GM21423 (cell line): ENCODE results near the gene COG4.
"Not testable (repeated sequence)": the region's sequence is repeated elsewhere in the genome, so short reads cannot be mapped to it uniquely, and the experiment has no call there.

ENCODE experiments used
- ATAC-seq: cut with Tn5 transposase; IDR thresholded peaks from one replicate; pipeline ENCODE4 v1.9.1; 2021; ENCODE audit warnings: mild to moderate bottlenecking, moderate library complexity; ENCODE audit not compliant: unreplicated experiment

The COG4 gene

DNA sequence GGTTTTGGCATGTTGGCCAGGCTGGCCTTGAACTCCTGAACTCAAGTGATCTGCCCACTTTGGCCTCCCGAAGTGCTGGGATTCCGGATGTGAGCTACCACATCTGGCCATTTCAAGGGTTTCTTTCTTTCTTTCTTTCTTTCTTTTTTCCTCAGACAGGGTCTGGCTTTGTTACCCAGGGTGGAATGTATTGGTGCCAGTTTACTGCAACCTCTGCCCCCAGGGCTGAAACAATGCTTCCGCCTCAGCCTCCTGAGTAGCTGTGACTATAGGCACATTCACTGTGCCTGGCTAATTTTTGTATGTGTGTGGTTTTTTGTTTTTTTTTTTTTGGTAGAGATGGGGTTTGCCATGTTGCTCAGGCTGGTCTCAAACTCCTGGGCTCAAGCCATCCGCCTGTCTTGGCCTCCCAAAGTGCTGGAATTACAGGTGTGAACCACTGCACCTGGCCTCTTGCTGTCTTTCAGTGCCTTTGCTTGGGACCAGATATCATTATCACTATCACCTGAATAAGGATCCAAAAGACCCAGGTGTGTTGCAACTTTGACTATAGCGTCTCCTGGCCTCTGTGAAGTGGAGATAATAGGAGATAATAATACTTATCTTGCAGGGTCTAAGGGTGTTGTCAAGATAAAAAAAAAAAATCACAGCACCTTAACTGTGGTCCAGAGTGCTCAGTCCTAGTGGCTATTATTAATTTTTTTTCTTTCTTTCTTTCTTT, 65.7 kb downstream of the COG4 start:
- ATAC-seq, result no peak

DNA sequence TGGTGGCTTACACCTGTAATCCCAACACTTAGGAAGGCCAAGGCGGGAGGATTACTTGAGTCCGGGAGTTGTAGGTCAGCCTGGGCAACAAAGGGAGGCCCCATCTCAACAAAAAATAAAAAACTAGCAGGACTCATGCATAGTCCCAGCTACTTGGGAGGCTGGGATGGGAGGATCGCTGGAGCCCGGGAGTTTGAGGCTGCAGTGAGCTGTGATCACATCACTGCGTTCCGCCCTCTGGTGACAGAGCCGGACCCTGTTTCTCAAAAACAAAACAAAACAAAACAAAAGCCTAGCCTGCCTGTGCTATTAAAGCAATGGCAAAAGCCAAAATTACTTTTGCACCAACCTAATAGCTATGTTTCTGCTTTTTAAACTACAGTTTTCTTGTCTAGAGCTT, 67.4 kb downstream of the COG4 start:
- ATAC-seq, result no peak

DNA sequence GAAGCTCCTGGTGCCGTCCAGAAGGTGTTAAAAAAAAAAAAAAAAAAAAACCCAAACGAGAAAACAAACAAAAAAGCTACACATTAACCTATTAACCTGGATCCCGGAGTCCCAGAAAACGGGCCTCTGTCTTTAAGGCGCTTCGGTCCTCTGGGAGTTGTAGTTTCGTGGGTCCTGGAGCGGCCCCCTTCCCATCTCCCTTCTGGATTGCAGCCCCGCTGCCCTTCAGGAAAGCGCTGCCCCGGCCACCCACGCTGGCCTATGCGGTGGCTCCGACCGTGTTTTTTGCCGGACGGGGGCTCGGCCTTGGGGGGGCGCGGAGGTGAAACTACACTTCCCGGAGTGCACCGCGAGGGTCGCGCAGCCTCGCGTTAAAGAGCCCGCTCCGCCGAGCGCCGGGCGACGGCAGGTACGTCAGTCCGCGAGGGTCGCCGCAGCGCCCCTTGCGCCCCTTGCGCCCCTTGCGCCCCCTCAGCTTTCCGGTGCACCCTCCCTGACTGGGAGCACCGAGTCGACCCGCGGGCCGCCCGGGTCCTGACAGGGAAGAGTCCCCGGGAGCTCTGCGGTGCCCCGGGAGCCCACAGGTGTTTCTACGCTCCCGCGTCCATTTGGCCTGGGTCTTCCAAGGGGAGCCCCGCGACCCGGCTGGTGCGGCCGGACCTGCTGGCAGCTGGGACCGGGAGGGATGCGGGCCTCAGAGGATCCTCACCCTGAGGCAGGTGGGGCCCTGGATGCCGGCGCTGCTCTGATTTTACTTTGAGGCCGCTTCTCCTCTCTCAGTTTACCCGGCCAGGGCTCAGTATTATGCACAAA, 68.9 kb downstream of the COG4 start, which contains the start of gene FCSK:
Gene FCSK (plus strand): TSS at position 374 of the 813 bp plus-strand sequence. CDS start 8,596 bp downstream, outside the sequence.
- peak; percentile 86 for ATAC-seq

- ATAC-seq, result no peak
Measured at GRCh38 chr16:70453892-70454221, 69.5 kb downstream of the COG4 start.

DNA sequence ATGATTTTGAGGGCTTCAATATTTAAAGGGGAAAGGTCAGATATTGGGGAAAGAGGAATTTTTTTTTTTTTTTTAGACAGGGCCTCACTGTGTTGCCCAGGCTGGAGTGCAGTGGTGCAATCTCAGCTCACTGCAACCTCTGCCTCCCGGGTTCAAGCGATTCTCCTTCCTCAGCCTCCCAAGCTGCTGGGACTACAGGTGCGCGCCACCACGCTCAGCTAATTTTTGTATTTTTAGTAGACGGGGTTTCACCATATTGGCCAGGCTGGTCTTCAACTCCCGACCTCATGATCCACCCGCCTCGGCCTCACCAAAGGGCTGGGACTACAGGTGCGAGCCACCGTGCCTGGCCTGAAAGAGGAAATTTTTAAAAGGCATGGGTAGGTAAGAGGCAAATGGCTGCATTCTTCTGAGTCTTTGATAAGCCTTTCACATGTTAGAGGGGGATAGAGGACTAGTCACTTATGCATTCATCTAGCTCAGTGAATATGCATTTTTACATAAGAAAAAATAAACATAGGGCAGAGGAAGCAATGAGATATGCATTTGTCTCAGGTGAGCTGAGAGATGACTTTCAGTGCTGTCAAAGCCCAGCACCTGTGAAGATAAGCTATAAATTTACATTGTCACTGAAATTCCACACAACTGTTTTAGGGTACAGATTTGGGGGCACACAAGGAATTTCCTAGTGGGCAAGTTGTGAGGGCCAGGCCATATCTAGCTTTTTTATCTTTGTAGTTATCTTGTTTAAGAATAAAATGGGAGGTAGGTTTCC, 70.0 kb downstream of the COG4 start:
- no peak for ATAC-seq

DNA sequence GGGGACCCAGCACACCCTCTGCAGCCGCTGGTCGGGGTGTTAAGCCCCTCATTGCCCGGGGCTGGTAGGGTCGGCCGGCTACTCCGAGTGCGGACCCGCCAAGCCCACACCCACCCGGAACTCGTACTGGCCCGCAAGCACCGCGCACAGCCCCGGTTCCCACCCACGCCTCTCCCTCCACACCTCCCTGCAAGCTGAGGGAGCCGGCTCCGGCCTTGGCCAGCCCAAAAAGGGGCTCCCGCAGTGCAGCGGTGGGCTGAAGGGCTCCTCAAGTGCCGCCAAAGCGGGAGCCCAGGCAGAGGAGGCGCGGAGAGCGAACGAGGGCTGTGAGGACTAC, 72.4 kb downstream of the COG4 start:
- ATAC-seq, result not testable (repeated sequence)

- not testable (repeated sequence) for ATAC-seq
Measured at GRCh38 chr16:70450142-70451003, 73.0 kb downstream of the COG4 start.

DNA sequence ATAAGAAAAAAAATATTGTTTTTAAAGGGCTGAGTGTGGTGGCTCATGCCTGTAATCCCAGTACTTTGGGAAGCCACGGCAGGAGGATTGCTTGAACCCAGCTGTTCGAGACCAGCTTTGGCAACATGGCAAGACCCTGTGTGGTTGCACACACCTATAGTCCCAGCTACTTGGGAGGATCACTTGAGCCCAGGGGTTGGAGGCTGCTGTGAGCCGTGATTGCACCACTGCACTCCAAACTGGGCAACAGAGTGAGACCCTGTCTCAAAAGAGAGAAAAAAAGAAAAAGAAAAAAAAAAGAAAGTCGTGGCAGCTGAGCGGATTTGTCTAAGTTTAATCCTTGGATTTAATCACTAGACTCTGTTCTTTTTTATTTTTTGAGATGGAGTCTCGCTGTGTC, 75.3 kb downstream of the COG4 start:
- no peak for ATAC-seq

DNA sequence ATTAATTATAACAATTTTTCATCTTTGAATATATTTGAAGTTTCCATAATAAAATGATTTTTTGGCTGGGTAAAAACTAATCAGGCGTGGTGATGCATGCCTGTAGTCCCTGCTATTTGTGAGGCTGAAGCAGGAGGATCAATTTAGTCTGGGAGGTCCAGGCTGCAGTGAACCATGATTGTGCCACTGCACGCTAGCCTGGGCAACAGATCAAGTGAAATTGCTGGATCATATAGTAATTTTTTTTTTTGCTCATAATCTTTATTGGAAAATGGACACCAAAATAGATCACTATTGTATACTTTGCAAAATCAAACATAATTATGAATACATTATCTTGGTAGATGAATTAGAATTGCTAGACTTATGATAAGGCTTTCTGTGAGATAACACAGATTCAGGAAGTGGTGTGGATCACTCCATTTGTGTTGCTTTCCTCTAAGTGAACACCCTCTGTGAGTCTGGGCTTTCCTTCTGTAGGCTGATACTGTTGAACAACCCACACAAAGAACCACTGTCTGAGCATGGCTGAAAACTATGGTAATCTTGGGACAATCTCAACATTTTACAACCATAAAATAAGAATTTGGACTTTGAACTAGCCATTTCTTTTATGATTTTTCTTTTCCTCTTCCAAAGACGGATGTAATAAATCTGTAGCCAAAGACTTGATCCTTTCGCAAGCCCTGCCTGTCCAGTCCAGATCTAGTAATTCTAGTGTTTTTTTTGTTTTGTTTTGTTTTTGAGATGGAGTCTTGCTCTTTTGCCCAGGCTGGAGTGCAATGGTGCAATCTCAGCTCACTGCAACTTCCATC, 78.9 kb downstream of the COG4 start:
- no peak for ATAC-seq

DNA sequence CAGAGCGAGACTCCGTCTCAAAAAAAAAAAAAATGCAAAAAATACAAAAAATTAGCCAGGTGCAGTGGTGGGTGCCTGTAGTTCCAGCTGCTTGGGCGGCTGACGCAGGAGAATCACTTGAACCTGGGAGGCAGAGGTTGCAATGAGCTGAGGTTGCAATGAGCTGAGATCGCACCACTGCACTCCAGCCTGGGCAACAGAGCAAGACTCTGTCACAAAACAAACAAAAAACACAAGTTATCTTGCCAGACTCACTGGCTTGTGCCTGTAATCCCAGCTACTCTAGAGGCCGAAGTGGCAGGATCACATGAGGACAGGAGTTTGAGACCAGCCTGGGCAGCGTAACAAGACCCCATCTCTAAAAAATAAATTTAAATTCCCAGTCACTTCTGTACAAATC, 81.0 kb downstream of the COG4 start:
- ATAC-seq, result no peak

- no peak for ATAC-seq
Measured at GRCh38 chr16:70441406-70441990, 81.9 kb downstream of the COG4 start.

DNA sequence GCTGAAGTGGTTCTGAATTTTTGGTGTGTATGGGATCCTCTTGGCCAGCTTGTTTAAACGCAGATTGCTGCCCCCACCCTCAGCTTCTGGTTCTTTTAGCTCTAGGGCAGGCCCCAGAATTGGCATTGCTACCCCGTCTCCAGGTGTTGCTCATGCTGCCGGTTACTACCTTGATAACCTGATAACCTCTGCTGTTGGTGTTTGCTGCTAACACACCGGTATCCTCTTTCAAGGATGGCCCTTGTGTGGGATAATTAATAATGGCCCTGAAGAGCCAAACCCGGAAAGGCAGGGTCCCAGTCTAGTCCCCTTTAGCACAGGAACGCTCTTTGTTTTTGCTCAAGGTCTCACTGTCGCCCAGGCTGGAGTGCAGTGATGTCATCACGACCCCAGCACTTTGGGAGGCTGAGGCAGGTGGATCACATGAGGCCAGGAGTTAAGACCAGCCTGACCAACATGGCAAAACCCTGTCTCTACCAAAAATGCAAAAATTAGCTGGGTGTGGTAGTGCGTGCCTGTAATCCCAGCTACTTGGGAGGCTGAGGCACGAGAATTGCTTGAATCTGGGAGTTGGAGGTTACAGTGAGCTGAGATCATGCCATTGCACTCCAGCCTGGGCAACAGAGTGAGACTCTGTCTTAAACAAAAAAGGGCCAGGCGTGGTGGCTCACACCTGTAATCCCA, 83.2 kb downstream of the COG4 start:
- no peak for ATAC-seq

DNA sequence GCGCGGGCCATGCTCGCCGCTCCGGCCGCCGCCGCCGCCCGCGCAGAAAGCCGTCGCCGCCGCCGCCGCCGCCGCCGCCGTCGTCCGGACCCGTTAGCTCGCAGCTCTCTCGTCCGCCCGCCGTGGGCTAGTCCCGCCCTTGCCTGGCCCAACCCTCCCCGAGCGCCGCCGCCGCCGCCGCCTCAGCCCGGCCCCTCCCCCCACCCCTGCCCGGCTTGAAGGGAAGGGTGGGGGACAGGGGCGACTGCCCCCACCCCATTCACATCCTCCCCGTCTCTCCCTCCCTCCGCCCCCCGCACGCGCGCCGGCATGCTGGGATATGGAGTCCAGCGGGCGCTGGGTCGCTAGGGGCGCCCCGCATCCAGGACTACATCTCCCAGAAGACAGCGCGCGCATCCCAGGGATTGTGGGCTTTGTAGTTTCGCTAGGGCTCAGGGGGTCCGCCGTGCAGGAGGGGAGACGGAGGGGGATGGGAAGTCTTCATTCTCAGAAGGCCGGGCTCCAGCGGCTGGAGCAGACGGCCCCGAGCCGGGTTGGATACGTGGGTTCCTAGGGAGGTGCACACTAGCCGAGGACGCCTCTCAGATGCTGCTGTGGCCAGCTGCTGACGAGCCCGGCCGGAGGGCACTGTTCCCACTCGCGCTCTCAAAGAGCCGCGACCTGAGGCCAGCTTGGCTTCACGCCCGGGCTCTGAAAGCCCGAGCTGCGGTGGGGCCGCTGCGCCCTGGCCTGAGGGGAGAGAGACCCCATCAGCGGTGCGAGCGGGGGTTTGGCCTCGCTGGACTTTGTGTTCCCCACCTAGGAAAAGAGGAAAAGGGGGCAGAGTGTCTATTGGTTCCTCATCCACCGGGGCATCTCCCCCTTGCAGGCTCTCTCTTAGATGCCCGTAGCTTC, 84.1 kb downstream of the COG4 start, which contains the start of gene ST3GAL2:
Gene ST3GAL2 (minus strand): TSS at position 132 of the 894 bp plus-strand sequence. CDS start 40,570 bp downstream, outside the sequence.
- peak; percentile 82 for ATAC-seq

GRCh38 chr16:70438585-70438968, 84.8 kb downstream of the COG4 start:
- ATAC-seq, result no peak

GRCh38 chr16:70437582-70438557, 85.5 kb downstream of the COG4 start:
- no peak for ATAC-seq

GRCh38 chr16:70437017-70437581, 86.3 kb downstream of the COG4 start:
- ATAC-seq, result no peak
